Thyroid gland (tissue), 4 donors: Measurements from ENCODE around the gene OR8D2. TPM values are rescaled to one million over a fixed set of nuclear protein-coding genes. Genes with fewer than 3 reads are reported as not detected.

Source experiments
- DNase-seq, 2 donors: peaks; one replicate each; pipeline ENCODE4 v3.0.0-alpha.2; 2019
- H3K27ac ChIP-seq, 3 donors: fragments of 200-600 bp; sonication (generic); 1 replicate in 2 of 3; 2 replicates in 1 of 3; pipeline ENCODE4 v1.5.1; 2016 to 2019; ENCODE audit warnings: mild to moderate bottlenecking in 1 of 3, moderate library complexity in 1 of 3
- H3K27me3 ChIP-seq: fragments of 200-600 bp; sonication (generic); one replicate; pipeline ENCODE4 v1.5.1; 2019
- H3K36me3 ChIP-seq, 2 donors: fragments of 200-600 bp; sonication (generic); one replicate each; pipeline ENCODE4 v1.5.1; 2016 to 2019
- H3K4me1 ChIP-seq, 2 donors: fragments of 200-600 bp; sonication (generic); one replicate each; pipeline ENCODE4 v1.5.1; 2017 to 2019
- H3K4me3 ChIP-seq, 3 donors: fragments of 200-600 bp; sonication (generic); replicated peaks in 1 of 3; 1 replicate in 2 of 3; 2 replicates in 1 of 3; pipeline ENCODE4 v1.5.1; 2016; ENCODE audit warnings: mild to moderate bottlenecking in 1 of 3
- H3K9me3 ChIP-seq: fragments of 200-600 bp; sonication (generic); one replicate; pipeline ENCODE4 v1.5.1; 2017
- POLR2A ChIP-seq, 2 donors: fragments of 450-650 bp; IDR thresholded peaks; one replicate each; pipeline ENCODE4 v1.6.1; 2017; ENCODE audit warnings: antibody characterized with exemption in 2 of 2, mild to moderate bottlenecking in 2 of 2, moderate library complexity in 1 of 2
- WGBS, 2 donors: methylation state at CpG; one replicate each; pipeline ENCODE4 v1.1.5; 2017; 5-methylcytosine and 5-hydroxymethylcytosine counted together
- intact Hi-C: fragments of 100-400 bp; cut with DNase I; formaldehyde crosslinking; loops from one replicate; pipeline ENCODE4 v1.15.1; 2023
- total RNA-seq, 4 donors: library from RNA; depleted of rRNA; stranded (reverse); fragments of >200 nt; gene quantifications; one replicate each; pipeline ENCODE4 v1.2.3, GENCODE V29; 2016
- TF ChIP-seq, protein P1 (sequence below), 6 experiments: fragments of 200-600 bp in 3 of 6; fragments of 450-650 bp in 3 of 6; sonication (generic) in 3 of 6; IDR thresholded peaks; one replicate each; pipeline ENCODE4 v1.5.1; 2016 to 2019; ENCODE audit warnings: antibody characterized with exemption in 6 of 6, mild to moderate bottlenecking in 2 of 6, inconsistent platforms in 1 of 6, moderate library complexity in 1 of 6

OR8D2 gene
- total RNA-seq, 4 donors from 2014 or later = not detected

DNA sequence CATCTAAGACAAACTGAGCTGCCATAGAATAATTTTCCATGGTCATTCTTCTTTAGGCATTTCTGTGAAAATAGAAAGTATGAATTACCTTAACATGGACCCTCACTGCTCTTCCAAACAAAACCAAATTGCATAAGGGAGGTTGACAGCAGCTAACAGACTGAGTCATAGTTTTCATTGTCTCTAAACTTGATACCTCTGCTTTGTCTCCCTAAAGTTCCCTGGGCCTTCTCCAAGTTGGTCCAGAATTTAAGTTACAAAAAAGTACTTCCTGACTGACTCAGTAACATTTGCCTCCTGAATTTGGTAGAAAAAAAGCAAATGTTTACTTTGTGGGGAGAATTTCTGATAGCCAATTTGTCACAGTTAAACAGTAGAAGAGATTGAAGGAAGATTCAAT, 9.3 kb downstream of the OR8D2 start:
- intact Hi-C loops = no loop called here
- Histone ChIP-seq H3K36me3 (no peaks in the 10 kb centered on the region), H3K4me1 (no peaks in the 10 kb centered on the region), H3K4me3 (no peak overlapping the region), H3K9me3 (no peaks in the 10 kb centered on the region), H3K27ac (no peak overlapping the region), H3K27me3 (no peaks in the 10 kb centered on the region)
- no peak for DNase-seq
- TF ChIP-seq, protein P1, sequence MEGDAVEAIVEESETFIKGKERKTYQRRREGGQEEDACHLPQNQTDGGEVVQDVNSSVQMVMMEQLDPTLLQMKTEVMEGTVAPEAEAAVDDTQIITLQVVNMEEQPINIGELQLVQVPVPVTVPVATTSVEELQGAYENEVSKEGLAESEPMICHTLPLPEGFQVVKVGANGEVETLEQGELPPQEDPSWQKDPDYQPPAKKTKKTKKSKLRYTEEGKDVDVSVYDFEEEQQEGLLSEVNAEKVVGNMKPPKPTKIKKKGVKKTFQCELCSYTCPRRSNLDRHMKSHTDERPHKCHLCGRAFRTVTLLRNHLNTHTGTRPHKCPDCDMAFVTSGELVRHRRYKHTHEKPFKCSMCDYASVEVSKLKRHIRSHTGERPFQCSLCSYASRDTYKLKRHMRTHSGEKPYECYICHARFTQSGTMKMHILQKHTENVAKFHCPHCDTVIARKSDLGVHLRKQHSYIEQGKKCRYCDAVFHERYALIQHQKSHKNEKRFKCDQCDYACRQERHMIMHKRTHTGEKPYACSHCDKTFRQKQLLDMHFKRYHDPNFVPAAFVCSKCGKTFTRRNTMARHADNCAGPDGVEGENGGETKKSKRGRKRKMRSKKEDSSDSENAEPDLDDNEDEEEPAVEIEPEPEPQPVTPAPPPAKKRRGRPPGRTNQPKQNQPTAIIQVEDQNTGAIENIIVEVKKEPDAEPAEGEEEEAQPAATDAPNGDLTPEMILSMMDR (IDR thresholded peaks at IDR 0.05) = no peak
- no peak for TF ChIP-seq POLR2A (IDR thresholded peaks at IDR 0.05)

DNA sequence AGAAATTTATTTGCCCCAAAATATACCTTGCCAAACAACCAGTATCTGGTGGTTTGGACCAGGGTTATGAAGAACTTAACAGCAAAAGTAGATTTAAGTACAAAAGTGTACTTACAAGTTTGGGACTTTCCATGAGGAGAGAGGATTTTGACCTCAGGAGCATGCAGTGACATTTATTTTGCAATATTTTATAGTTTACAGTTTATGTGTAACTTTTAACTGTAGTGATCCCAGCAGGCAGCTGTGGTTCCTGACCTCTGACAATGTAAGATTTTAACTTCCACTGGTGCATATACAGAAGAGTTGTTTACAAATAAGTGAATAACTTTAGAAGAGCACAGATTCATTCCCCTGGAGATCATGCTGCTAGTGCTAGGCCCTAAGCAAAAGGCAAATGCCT, 12.9 kb downstream of the OR8D2 start:
- Histone ChIP-seq H3K4me3 (no peak overlapping the region), H3K36me3 (no peaks in the 10 kb centered on the region), H3K4me1 (no peaks in the 10 kb centered on the region), H3K27me3 (no peaks in the 10 kb centered on the region), H3K27ac (no peak overlapping the region), H3K9me3 (no peaks in the 10 kb centered on the region)
- no peak for DNase-seq
- TF ChIP-seq POLR2A (IDR thresholded peaks at IDR 0.05) = no peak
- TF ChIP-seq, protein P1 (IDR thresholded peaks at IDR 0.05) = no peak
- intact Hi-C loops = no loop called here

DNA sequence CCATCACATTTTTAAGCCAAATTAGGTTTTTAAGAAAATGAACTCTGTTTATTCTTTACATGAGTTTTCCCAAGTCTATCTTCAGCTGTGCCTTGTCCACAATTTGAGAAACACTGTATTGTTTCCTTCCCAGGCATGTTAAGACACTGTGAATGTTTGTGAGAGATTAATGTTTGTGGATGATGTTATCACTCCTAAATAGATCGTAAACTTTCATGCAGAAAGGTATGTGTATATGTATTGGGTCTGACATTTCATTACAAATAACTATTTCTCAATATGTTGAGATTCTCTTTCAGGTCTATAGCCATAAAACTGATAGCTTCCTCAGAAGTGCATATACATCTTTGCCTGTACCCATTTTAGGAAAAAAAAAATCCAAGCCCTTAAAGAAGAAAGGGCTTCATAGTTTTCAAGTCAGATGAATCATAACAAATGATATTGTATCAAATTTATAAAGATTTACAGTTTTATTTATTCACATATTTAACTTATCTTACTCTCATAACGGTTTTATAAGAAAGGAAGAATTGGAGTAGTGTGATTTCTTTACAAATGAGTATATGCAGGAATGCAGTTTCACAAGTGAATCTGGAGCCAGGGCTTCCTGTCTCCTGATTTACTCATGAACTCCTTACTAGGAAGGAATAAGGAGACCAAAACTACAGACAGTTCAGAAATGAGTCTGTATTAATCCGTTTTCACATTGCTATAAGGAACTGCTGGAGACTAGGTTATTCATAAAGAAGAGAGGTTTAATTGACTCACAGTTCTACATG, 17.5 kb downstream of the OR8D2 start:
- no peak for TF ChIP-seq POLR2A (IDR thresholded peaks at IDR 0.05)
- TF ChIP-seq, protein P1 (IDR thresholded peaks at IDR 0.05) = no peak
- Histone ChIP-seq H3K4me1 (no peaks in the 10 kb centered on the region), H3K36me3 (no peaks in the 10 kb centered on the region), H3K9me3 (no peaks in the 10 kb centered on the region), H3K4me3 (no peak overlapping the region), H3K27me3 (no peaks in the 10 kb centered on the region), H3K27ac (no peak overlapping the region)
- DNase-seq = no peak
- intact Hi-C loops = no loop called here
- WGBS, 2 donors = 59 to 63% methylated on average over 3 of the region's 3 CpGs

DNA sequence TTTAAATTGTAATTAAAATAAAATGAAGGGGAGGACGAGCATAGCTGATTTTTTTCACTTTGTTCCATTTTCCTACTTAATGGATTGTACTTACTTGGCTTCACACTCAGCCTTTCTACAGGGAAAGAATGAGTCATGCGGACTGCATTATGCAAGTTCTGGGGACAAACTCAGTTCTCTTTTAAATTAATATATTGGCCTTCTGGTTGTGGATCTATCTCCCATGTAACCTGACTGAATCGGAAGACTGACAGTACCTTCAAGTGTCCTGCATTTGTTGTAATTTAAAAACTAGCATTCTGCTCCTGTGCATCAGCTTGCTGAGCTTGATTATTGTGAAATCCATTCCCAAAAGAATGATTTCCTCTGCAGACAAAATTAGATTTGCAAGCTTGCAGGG, 18.4 kb downstream of the OR8D2 start:
- H3K4me3 ChIP-seq = no peak overlapping the region
- no peaks in the 10 kb centered on the region for H3K36me3 ChIP-seq
- no peak for DNase-seq
- TF ChIP-seq, protein P1 (IDR thresholded peaks at IDR 0.05) = no peak
- no peak for TF ChIP-seq POLR2A (IDR thresholded peaks at IDR 0.05)
- no peak overlapping the region for H3K27ac ChIP-seq
- intact Hi-C loops = no loop called here
- 63 to 83% methylated on average over 3 of the region's 3 CpGs for WGBS, 2 donors
- H3K4me1 ChIP-seq = no peaks in the 10 kb centered on the region
- no peaks in the 10 kb centered on the region for H3K9me3 ChIP-seq
- no peaks in the 10 kb centered on the region for H3K27me3 ChIP-seq

DNA sequence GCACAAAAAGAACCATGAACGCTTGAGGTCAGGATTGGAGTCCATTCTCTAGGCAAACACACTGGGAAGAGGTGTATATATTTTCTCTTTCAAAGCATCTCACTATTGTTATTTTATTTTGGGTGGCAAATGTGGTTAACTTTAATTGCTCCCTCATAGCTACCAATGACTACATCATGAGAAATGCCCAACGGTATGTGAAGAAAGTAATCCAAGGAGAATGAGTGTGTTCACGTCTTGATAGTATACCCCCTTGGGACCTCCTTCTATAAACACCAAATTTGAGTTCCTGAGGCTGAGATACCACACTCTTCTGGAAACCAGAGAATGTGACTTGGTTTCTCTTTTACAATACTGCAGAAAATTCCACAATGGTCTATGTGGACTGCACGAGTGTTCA, 22.1 kb downstream of the OR8D2 start:
- H3K4me1 ChIP-seq = no peaks in the 10 kb centered on the region
- DNase-seq = no peak
- H3K36me3 ChIP-seq = no peaks in the 10 kb centered on the region
- intact Hi-C loops = no loop called here
- TF ChIP-seq, protein P1 (IDR thresholded peaks at IDR 0.05) = no peak
- TF ChIP-seq POLR2A (IDR thresholded peaks at IDR 0.05) = no peak
- H3K4me3 ChIP-seq = no peak overlapping the region
- H3K27me3 ChIP-seq = no peaks in the 10 kb centered on the region
- 76 to 83% methylated on average over 4 of the region's 4 CpGs for WGBS, 2 donors
- no peak overlapping the region for H3K27ac ChIP-seq
- H3K9me3 ChIP-seq = no peaks in the 10 kb centered on the region
